Fibroblast of skin of back (primary cell): Measurements from ENCODE around the gene MLEC.
A peak's percentile ranks its signal among the peaks of the same experiment; 100 is the strongest.
"Not testable (repeated sequence)": the region's sequence is repeated elsewhere in the genome, so short reads cannot be mapped to it uniquely, and the experiment has no call there.

Experiments used
- DNase-seq: peaks from one replicate; pipeline ENCODE4 v3.0.0-alpha.2; 2013

Gene MLEC

DNA sequence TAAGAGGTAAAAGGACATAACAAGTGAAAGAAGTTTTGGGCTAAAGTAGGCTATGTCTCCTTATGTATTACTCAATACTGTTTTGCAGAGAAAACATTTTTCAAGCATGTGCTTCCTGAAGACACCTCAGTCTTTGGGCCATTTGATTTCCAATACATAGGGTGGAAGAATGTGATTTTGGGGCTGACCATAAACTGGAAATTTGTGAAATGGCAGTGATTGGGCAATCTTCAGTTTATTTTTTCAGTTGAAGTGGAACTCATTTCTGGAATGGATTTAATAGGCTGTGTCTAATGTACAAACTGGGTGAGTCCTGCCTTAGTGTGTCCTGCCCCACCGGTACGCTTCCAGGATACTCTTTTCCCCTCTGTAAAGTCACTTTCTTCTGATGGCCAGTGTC is 35.8 kb downstream of the MLEC start:
- DNase-seq = no peak

GRCh38 chr12:120724720-120725119 is 37.8 kb downstream of the MLEC start:
- no peak for DNase-seq

GRCh38 chr12:120725151-120725658 is 38.3 kb downstream of the MLEC start:
- no peak for DNase-seq

DNA sequence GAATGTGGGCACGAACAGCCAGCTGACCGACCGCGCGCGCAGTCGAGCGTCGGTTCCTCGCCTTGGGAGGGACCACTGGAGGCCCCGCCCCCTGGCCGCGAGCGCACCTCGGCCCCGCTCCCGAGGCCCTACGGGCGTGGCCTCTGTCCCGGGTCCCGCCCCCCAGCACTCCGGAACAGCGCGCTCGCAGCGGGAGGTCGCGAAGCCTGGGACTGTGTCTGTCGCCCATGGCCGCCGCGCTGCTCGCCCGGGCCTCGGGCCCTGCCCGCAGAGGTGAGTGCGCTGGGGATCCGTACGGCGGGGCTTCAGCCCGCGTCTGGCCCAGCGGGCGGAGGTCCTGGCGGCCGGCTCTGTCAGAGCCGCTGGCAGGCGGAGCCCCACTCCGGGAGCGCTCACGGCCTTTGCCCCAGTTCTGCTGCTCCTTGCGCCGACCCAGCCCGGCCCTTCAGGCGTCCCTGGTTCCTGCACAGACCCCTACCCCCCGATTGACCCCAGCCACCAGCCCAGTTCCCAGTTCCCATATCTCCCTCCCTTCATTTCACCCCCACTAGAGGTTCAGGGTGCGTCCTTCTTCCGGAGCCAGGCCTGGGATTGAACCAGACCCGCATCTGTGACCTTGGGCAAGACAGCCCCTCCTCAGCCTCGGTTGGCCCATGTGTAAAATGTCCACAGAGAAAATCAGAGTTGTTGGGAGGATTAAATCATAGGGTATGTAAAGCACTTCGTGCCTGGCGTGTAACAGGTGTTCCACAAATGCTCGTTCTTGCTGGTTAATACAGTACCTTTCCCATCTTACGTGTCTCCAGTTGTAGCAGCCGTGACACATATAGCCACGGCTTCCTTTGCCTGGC is 38.9 kb downstream of the MLEC start, which contains the start of gene ACADS:
TSS of gene ACADS (plus strand) at position 168 of the 851 bp plus-strand sequence. CDS start at position 228, 60 bp downstream.
- DNase-seq = peak; percentile 85

GRCh38 chr12:120726510-120726793 is 39.5 kb downstream of the MLEC start:
- DNase-seq = no peak

DNA sequence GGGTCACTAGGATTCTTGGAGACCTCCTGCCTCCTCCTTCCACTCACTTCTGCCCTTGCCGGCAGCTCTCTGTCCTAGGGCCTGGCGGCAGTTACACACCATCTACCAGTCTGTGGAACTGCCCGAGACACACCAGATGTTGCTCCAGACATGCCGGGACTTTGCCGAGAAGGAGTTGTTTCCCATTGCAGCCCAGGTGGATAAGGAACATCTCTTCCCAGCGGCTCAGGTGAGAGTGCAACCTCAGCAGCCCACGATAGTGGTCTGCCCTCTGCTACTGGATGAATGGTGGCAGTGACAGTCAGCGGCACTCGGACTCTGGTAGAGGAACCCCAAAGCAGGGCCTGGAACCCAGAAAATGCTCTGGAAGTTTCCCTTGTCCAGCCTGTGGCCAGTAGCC is 40.0 kb downstream of the MLEC start:
- no peak for DNase-seq

- not testable (repeated sequence) for DNase-seq
Observed at GRCh38 chr12:120732198-120732597, 45.2 kb downstream of the MLEC start.

- no peak for DNase-seq
Observed at GRCh38 chr12:120733574-120733973, 46.6 kb downstream of the MLEC start.

GRCh38 chr12:120734210-120734609 is 47.3 kb downstream of the MLEC start:
- no peak for DNase-seq

GRCh38 chr12:120735181-120735580 is 48.2 kb downstream of the MLEC start:
- DNase-seq = no peak

- no peak for DNase-seq
Observed at GRCh38 chr12:120736404-120737331, 49.7 kb downstream of the MLEC start.

- DNase-seq = peak; percentile 15
Observed at GRCh38 chr12:120737557-120738251, 50.8 kb downstream of the MLEC start.

DNA sequence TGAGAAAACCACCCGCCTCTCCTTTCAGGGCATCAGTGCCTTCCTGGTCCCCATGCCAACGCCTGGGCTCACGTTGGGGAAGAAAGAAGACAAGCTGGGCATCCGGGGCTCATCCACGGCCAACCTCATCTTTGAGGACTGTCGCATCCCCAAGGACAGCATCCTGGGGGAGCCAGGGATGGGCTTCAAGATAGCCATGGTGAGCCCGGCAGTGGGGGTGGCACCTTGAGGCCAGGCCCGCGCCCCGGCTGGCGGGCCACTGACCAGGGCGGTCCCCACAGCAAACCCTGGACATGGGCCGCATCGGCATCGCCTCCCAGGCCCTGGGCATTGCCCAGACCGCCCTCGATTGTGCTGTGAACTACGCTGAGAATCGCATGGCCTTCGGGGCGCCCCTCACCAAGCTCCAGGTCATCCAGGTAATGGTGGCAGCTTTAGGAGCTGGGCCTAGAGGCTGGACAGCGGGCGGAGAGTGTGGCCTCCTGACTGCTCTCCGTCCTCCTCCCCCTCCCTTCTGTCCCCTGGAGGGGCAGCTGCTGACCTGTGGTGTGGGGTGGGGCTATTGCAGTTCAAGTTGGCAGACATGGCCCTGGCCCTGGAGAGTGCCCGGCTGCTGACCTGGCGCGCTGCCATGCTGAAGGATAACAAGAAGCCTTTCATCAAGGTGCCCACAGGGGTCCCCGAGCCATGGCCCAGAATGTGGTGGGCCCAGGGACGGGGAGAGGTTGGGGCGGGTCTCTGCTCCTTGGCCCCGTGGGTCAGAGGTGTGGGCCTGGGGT is 51.5 kb downstream of the MLEC start:
- no peak for DNase-seq

- no peak for DNase-seq
Observed at GRCh38 chr12:120739031-120739762, 52.2 kb downstream of the MLEC start.

- no peak for DNase-seq
Observed at GRCh38 chr12:120739821-120740613, 53.1 kb downstream of the MLEC start.

DNA sequence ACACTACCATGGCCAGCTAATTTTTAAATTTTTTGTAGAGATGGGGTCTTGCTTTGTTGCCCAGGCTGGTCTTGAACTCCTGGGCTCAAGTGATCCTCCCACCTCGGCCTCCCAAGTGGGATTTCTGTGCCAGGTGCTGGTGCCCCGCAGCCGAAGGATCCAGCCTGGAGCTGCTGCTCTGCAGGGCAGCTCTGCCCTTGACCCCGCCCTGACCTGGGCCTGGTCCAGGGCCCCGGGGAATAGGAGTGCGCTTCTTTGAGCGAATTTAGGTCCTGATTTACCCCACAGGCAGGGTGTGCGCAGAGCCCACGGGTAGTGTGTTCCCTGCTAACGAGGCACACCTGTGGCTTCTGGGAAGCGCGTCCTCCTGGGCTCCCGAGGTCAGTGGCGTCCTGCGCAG is 53.9 kb downstream of the MLEC start:
- DNase-seq = no peak

DNA sequence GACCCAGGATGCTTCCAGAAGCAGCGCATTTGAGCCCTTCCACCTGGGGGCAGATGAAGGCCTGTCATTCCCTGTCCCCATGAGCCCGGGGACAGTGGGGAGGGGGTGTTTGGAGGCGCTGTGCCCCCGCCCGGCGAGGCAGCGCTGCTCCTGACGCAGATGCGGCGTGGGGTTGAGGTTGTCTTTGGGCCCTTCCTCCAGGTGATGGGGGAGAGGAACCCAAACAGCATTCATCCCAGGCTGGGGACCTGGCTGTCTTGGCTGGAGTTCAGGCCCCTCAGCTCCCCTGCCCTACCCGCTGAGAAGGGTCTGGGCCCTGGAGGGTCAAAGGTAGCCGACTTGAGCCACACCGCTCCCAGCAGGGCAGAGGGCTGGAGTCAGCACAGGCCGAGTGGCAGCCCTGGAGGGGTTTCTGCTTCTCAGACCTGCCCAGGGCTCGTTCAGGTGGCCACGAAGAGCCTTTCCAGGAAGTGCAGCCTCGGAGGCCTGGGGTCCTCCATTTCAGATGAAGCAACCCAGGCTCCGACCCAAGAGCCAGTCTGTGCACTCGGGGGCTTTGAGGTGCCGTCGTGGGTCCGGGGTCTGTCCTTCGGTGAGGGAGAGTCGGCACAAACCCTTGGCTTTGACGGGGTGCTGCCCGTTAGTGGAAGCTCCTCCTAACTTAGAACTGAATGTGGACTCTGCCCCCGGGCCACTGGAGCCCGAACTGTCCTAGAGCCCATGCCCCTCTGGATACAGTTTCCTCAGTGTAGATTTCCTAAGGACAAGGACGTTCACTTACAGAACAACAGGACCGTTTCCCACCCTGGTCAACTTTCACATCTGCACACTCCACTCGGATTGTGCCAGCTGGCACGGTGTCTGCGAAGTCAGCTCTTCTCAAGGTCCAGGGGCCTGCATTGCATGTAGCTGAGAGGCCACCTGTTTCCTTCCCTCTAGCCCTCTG is 54.8 kb downstream of the MLEC start:
- DNase-seq = no peak

DNA sequence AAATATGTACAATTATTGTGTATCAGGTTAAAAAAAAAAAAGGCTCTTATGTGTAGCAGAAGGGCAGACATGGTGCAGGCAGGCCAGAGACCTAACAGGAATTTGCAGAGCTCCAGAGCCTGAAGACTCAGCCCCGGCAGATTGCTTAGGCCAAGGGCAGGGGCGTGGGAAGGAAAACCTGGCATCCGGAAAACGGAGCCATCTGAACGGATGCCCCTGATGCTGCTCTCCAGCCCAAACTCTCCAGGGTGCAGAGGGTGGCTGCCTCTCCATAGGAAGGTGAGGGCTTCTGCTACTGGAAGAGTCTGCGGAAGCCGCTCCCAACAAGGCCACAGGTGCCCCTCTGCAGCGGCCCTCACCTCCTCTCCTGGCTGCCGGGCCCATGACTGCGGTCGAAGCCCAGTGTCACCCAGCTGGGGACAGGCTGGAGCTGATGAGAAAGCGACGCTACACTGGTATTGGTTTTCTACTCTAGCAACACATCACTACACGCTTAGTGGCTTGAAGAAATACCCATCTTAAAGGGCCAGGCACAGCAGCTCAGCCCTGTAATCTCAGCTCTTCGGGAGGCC is 58.1 kb downstream of the MLEC start:
- DNase-seq = no peak

GRCh38 chr12:120748242-120748641 is 61.3 kb downstream of the MLEC start:
- no peak for DNase-seq
